22Rv1 (cell line): ENCODE measurements around the gene TPI1.
A peak's percentile ranks its signal among the peaks of the same experiment; 100 is the strongest.

Experiments used
- H3K27ac ChIP-seq: fragments of 450-650 bp; 2 replicates; pipeline ENCODE4 v1.5.1; 2017
- ZFX ChIP-seq: fragments of 450-650 bp; IDR thresholded peaks from 2 replicates; pipeline ENCODE4 v1.6.1; 2017; ENCODE audit warnings: antibody characterized with exemption, borderline replicate concordance
- TF ChIP-seq, protein P1 (sequence below): fragments of 450-650 bp; IDR thresholded peaks from 2 replicates; pipeline ENCODE4 v1.5.1; 2017; ENCODE audit warnings: mild to moderate bottlenecking

Gene TPI1

GRCh38 chr12:6843118-6843902, 24.0 kb upstream of the TPI1 start:
- H3K27ac ChIP-seq, result no peak overlapping the region
- TF ChIP-seq ZFX, result no peak
- TF ChIP-seq, protein P1, sequence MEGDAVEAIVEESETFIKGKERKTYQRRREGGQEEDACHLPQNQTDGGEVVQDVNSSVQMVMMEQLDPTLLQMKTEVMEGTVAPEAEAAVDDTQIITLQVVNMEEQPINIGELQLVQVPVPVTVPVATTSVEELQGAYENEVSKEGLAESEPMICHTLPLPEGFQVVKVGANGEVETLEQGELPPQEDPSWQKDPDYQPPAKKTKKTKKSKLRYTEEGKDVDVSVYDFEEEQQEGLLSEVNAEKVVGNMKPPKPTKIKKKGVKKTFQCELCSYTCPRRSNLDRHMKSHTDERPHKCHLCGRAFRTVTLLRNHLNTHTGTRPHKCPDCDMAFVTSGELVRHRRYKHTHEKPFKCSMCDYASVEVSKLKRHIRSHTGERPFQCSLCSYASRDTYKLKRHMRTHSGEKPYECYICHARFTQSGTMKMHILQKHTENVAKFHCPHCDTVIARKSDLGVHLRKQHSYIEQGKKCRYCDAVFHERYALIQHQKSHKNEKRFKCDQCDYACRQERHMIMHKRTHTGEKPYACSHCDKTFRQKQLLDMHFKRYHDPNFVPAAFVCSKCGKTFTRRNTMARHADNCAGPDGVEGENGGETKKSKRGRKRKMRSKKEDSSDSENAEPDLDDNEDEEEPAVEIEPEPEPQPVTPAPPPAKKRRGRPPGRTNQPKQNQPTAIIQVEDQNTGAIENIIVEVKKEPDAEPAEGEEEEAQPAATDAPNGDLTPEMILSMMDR, result no peak

DNA sequence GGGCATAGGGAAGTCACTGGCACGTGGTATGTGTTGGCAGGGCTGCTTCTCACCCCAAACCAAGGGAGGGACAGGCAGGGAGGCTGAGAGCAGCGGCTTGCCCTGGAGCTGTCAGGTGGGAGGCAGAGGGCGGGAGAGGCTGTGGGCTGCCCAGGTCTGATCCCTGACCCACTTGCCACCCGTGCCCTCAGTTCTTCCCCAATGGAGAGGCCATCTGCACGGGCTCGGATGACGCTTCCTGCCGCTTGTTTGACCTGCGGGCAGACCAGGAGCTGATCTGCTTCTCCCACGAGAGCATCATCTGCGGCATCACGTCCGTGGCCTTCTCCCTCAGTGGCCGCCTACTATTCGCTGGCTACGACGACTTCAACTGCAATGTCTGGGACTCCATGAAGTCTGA, 21.9 kb upstream of the TPI1 start:
- no peak overlapping the region for H3K27ac ChIP-seq
- TF ChIP-seq ZFX, result no peak
- TF ChIP-seq, protein P1, result no peak

GRCh38 chr12:6846316-6846869, 20.9 kb upstream of the TPI1 start:
- peak overlapping the region; percentile 99 for H3K27ac ChIP-seq

GRCh38 chr12:6847676-6848075, 19.7 kb upstream of the TPI1 start:
- H3K27ac ChIP-seq, result peak overlapping the region; percentile 99

More at GRCh38 chr12:6846316-6846869, 20.9 kb upstream of the TPI1 start:
- TF ChIP-seq ZFX, result no peak
- TF ChIP-seq, protein P1, result no peak

DNA sequence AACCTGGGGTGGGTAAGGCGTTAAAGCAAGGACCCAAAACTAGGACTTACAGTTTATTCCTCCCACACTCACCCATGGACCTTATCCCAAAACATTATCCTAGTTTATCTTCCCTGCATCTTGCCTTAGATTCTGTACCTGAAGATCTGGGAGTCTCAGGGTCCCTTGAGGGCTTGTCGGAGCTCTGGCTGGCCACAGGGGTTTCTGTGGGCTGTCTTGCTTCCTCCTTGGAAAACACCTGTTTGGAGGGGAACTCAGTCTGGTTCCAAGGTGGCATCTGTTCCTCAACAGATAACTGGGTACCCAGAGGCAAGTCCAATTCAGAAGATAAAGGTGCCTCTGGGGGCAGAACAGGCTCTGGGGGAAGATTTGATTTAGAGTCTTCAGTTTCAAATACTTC, 17.9 kb upstream of the TPI1 start:
- no peak for TF ChIP-seq ZFX
- TF ChIP-seq, protein P1, result no peak
- H3K27ac ChIP-seq, result peak overlapping the region; percentile 99

More at GRCh38 chr12:6847676-6848075, 19.7 kb upstream of the TPI1 start:
- TF ChIP-seq, protein P1, result no peak
- no peak for TF ChIP-seq ZFX

DNA sequence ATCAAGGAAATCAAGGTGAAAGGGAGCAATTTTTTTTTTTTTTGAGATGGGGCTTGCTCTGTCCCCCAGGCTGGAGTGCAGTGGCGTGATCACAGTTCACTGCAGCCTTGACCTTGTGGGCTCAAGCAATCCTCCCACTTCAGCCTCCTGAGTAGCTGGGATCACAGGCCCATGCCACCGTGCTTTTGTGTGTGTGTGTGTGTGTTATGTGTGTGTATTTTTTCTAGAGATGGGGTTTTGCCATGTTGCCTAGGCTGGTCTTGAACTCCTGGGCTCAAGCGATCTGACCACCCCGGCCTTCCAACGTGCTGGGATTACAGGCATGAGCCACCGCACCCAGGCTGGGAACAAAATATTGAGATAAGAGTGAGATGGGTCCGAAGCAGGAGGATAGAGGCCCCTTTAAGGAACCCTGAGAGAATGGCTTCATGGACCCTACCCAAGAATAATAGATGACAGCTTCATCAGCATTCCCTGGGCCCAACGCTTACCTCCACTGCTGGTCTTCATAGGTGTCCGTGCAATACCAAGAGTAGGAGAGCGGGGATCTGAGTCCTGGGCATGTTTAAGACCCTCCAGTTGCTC, 17.3 kb upstream of the TPI1 start:
- TF ChIP-seq, protein P1, result no peak
- TF ChIP-seq ZFX, result no peak
- peak overlapping the region; percentile 99 for H3K27ac ChIP-seq

DNA sequence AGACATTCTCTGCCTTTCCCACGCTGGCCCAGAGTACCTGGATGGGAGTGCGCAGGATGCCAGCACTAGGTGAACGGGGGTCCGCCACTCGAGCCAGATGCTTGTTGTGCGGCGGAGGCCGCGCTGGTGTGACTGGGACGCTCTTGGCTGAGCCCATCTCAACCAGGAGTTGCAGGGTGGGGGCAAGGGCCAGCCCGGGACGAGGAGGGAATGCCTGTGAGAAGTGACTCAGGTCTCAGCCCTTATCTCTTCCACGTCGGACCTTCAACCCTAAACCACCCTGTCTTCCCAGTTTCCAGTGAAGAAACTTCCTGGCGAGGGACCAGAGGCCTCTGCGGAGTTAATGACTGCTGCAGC, 16.6 kb upstream of the TPI1 start:
- TF ChIP-seq, protein P1, result no peak
- no peak for TF ChIP-seq ZFX
- peak overlapping the region; percentile 99 for H3K27ac ChIP-seq
